NCI-H1694 (cell line): ENCODE data around the gene C19orf85.

ENCODE experiments used
- DNase-seq: peaks from one replicate; lab custom pipeline; 2025; lab: John Stamatoyannopoulos, UW

Gene C19orf85

GRCh38 chr19:55489711-55490477 is 25.3 kb upstream of the C19orf85 start:
- no peak for DNase-seq

GRCh38 chr19:55488986-55489710 is 24.6 kb upstream of the C19orf85 start:
- no peak for DNase-seq

- no peak for DNase-seq
Measured at GRCh38 chr19:55487924-55488687, 23.6 kb upstream of the C19orf85 start, which contains the start of gene SSC5D. SSC5D (plus strand) TSS chr19:55488436; CDS start chr19:55488590, 154 bp downstream.

GRCh38 chr19:55486971-55487923 is 22.7 kb upstream of the C19orf85 start:
- DNase-seq: no peak

- DNase-seq: no peak
Measured at GRCh38 chr19:55486043-55486970, 21.8 kb upstream of the C19orf85 start.

- no peak for DNase-seq
Measured at GRCh38 chr19:55485439-55486011, 21.0 kb upstream of the C19orf85 start.

- peak; percentile 64 for DNase-seq
Measured at GRCh38 chr19:55484593-55485438, 20.3 kb upstream of the C19orf85 start, which contains the start of gene NAT14. NAT14 (plus strand) TSS chr19:55485188; CDS start chr19:55485709, 521 bp downstream.

GRCh38 chr19:55483706-55484592 is 19.4 kb upstream of the C19orf85 start:
- DNase-seq: no peak

GRCh38 chr19:55482967-55483705 is 18.6 kb upstream of the C19orf85 start:
- no peak for DNase-seq

GRCh38 chr19:55482156-55482961 is 17.8 kb upstream of the C19orf85 start:
- DNase-seq: no peak

- DNase-seq: no peak
Measured at GRCh38 chr19:55481794-55482155, 17.2 kb upstream of the C19orf85 start.

GRCh38 chr19:55481148-55481793 is 16.7 kb upstream of the C19orf85 start:
- DNase-seq: no peak

GRCh38 chr19:55479451-55480230 is 15.1 kb upstream of the C19orf85 start:
- DNase-seq: no peak

GRCh38 chr19:55479045-55479444 is 14.5 kb upstream of the C19orf85 start:
- DNase-seq: no peak

GRCh38 chr19:55478364-55478763 is 13.8 kb upstream of the C19orf85 start:
- DNase-seq: no peak
